Measurements from ENCODE around the gene TCL1B. TPM values are rescaled to one million over a fixed set of nuclear protein-coding genes. Genes with fewer than 3 reads are reported as not detected.

Gene TCL1B
- total RNA-seq, result not detected

GRCh38 chr14:95685978-95686922, at the start of gene TCL1B:
Gene TCL1B (plus strand): TSS chr14:95686426. CDS start chr14:95686468, 42 bp downstream.
- Mint-ChIP-seq H3K4me1 (no peaks in the 10 kb centered on the region), H3K36me3 (no peaks in the 10 kb centered on the region), H3K27ac (no peak within 1 kb of the TSS), H3K4me3 (no peak within 1 kb of the TSS), H3K27me3 (peaks cover 28% of the 10 kb centered on the region), H3K9me3 (no peaks in the 10 kb centered on the region)
- no peak for DNase-seq

- no peaks in the 10 kb centered on the region for H3K4me1 Mint-ChIP-seq
- H3K27ac Mint-ChIP-seq, result no peak overlapping the region
- H3K4me3 Mint-ChIP-seq, result no peak overlapping the region
- H3K9me3 Mint-ChIP-seq, result no peaks in the 10 kb centered on the region
- H3K36me3 Mint-ChIP-seq, result no peaks in the 10 kb centered on the region
- no peak for DNase-seq
- peaks cover 4% of the 10 kb centered on the region for H3K27me3 Mint-ChIP-seq
Observed at GRCh38 chr14:95644981-95645380, 41.2 kb upstream of the TCL1B start.

GRCh38 chr14:95645389-95645996, 40.7 kb upstream of the TCL1B start:
- H3K27me3 Mint-ChIP-seq, result peaks cover 4% of the 10 kb centered on the region
- no peak for DNase-seq
- no peak overlapping the region for H3K27ac Mint-ChIP-seq
- no peaks in the 10 kb centered on the region for H3K9me3 Mint-ChIP-seq
- no peaks in the 10 kb centered on the region for H3K36me3 Mint-ChIP-seq
- no peaks in the 10 kb centered on the region for H3K4me1 Mint-ChIP-seq
- H3K4me3 Mint-ChIP-seq, result no peak overlapping the region

GRCh38 chr14:95647926-95648325, 38.3 kb upstream of the TCL1B start:
- H3K4me1 Mint-ChIP-seq, result peaks cover 2% of the 10 kb centered on the region
- no peak for DNase-seq
- no peak overlapping the region for H3K27ac Mint-ChIP-seq
- no peak overlapping the region for H3K4me3 Mint-ChIP-seq
- H3K27me3 Mint-ChIP-seq, result peaks cover 4% of the 10 kb centered on the region
- H3K36me3 Mint-ChIP-seq, result no peaks in the 10 kb centered on the region
- H3K9me3 Mint-ChIP-seq, result no peaks in the 10 kb centered on the region

- Mint-ChIP-seq H3K36me3 (no peaks in the 10 kb centered on the region), H3K9me3 (no peaks in the 10 kb centered on the region), H3K27ac (no peak overlapping the region), H3K27me3 (peaks cover 4% of the 10 kb centered on the region), H3K4me3 (no peak overlapping the region), H3K4me1 (peaks cover 2% of the 10 kb centered on the region)
- DNase-seq, result no peak
Observed at GRCh38 chr14:95649230-95649629, 37.0 kb upstream of the TCL1B start.

GRCh38 chr14:95651028-95651427, 35.2 kb upstream of the TCL1B start:
- no peak for DNase-seq
- Mint-ChIP-seq H3K4me3 (no peak overlapping the region), H3K9me3 (no peaks in the 10 kb centered on the region), H3K27ac (no peak overlapping the region), H3K27me3 (peaks cover 4% of the 10 kb centered on the region), H3K4me1 (peaks cover 2% of the 10 kb centered on the region), H3K36me3 (no peaks in the 10 kb centered on the region)

- peaks cover 2% of the 10 kb centered on the region for H3K4me1 Mint-ChIP-seq
- H3K27me3 Mint-ChIP-seq, result peaks cover 2% of the 10 kb centered on the region
- no peak overlapping the region for H3K27ac Mint-ChIP-seq
- no peak overlapping the region for H3K4me3 Mint-ChIP-seq
- no peaks in the 10 kb centered on the region for H3K9me3 Mint-ChIP-seq
- DNase-seq, result no peak
- H3K36me3 Mint-ChIP-seq, result no peaks in the 10 kb centered on the region
Observed at GRCh38 chr14:95651821-95652583, 34.2 kb upstream of the TCL1B start.

GRCh38 chr14:95652690-95653089, 33.5 kb upstream of the TCL1B start:
- Mint-ChIP-seq H3K9me3 (no peaks in the 10 kb centered on the region), H3K27ac (no peak overlapping the region), H3K27me3 (no peaks in the 10 kb centered on the region), H3K4me3 (no peak overlapping the region), H3K4me1 (peaks cover 2% of the 10 kb centered on the region), H3K36me3 (no peaks in the 10 kb centered on the region)
- DNase-seq, result no peak

GRCh38 chr14:95655461-95655860, 30.8 kb upstream of the TCL1B start:
- H3K36me3 Mint-ChIP-seq, result no peaks in the 10 kb centered on the region
- no peaks in the 10 kb centered on the region for H3K9me3 Mint-ChIP-seq
- no peak for DNase-seq
- no peaks in the 10 kb centered on the region for H3K27me3 Mint-ChIP-seq
- H3K27ac Mint-ChIP-seq, result no peak overlapping the region
- H3K4me3 Mint-ChIP-seq, result no peak overlapping the region
- peaks cover 2% of the 10 kb centered on the region for H3K4me1 Mint-ChIP-seq

GRCh38 chr14:95656634-95657033, 29.6 kb upstream of the TCL1B start:
- Mint-ChIP-seq H3K4me3 (no peak overlapping the region), H3K36me3 (no peaks in the 10 kb centered on the region), H3K27ac (no peak overlapping the region), H3K27me3 (no peaks in the 10 kb centered on the region), H3K4me1 (peaks cover 2% of the 10 kb centered on the region), H3K9me3 (no peaks in the 10 kb centered on the region)
- no peak for DNase-seq

- no peak for DNase-seq
- Mint-ChIP-seq H3K4me3 (no peak overlapping the region), H3K9me3 (no peaks in the 10 kb centered on the region), H3K36me3 (no peaks in the 10 kb centered on the region), H3K27me3 (no peaks in the 10 kb centered on the region), H3K27ac (no peak overlapping the region), H3K4me1 (peaks cover 4% of the 10 kb centered on the region)
Observed at GRCh38 chr14:95657454-95657853, 28.8 kb upstream of the TCL1B start.

- Mint-ChIP-seq H3K4me3 (no peak overlapping the region), H3K9me3 (no peaks in the 10 kb centered on the region), H3K27me3 (no peaks in the 10 kb centered on the region), H3K27ac (no peak overlapping the region), H3K36me3 (no peaks in the 10 kb centered on the region), H3K4me1 (peaks cover 5% of the 10 kb centered on the region)
- DNase-seq, result no peak
Observed at GRCh38 chr14:95659293-95659989, 26.8 kb upstream of the TCL1B start.

GRCh38 chr14:95659990-95660385, 26.2 kb upstream of the TCL1B start:
- H3K9me3 Mint-ChIP-seq, result no peaks in the 10 kb centered on the region
- peaks cover 5% of the 10 kb centered on the region for H3K4me1 Mint-ChIP-seq
- no peaks in the 10 kb centered on the region for H3K27me3 Mint-ChIP-seq

GRCh38 chr14:95660651-95661515, 25.3 kb upstream of the TCL1B start:
- Mint-ChIP-seq H3K27me3 (no peaks in the 10 kb centered on the region), H3K9me3 (no peaks in the 10 kb centered on the region), H3K4me1 (peaks cover 5% of the 10 kb centered on the region), H3K4me3 (no peak overlapping the region), H3K27ac (no peak overlapping the region), H3K36me3 (no peaks in the 10 kb centered on the region)
- DNase-seq, result no peak

More at GRCh38 chr14:95659990-95660385, 26.2 kb upstream of the TCL1B start:
- Mint-ChIP-seq H3K36me3 (no peaks in the 10 kb centered on the region), H3K4me3 (no peak overlapping the region), H3K27ac (no peak overlapping the region)
- DNase-seq, result no peak
